Gastroesophageal sphincter (tissue), 4 donors: ENCODE results near the gene NR3C2. TPM values are rescaled to one million over a fixed set of nuclear protein-coding genes. Genes with fewer than 3 reads are reported as not detected.

Experiments
- ATAC-seq: fragments of 150-250 bp; one replicate; pipeline ENCODE4 v1.9.1; 2016; ENCODE audit warnings: mild to moderate bottlenecking, moderate library complexity
- H3K27ac ChIP-seq, 4 donors: fragments of 200-600 bp; sonication (generic) in 3 of 4; 1 replicate in 3 of 4; 2 replicates in 1 of 4; pipeline ENCODE4 v1.5.1; 2016 to 2019
- H3K27me3 ChIP-seq: fragments of 200-600 bp; sonication (generic); one replicate; pipeline ENCODE4 v1.5.1; 2019
- H3K36me3 ChIP-seq, 2 donors: fragments of 200-600 bp; sonication (generic); one replicate each; pipeline ENCODE4 v1.5.1; 2019; ENCODE audit warnings: control low read depth in 1 of 2
- H3K4me1 ChIP-seq, 3 donors: fragments of 200-600 bp; sonication (generic); 1 replicate in 2 of 3; 2 replicates in 1 of 3; pipeline ENCODE4 v1.5.1; 2016 to 2019; ENCODE audit warnings: control low read depth in 2 of 3
- H3K4me3 ChIP-seq, 2 donors: fragments of 200-600 bp; sonication (generic); one replicate each; pipeline ENCODE4 v1.5.1; 2019; ENCODE audit warnings: mild to moderate bottlenecking in 1 of 2, moderate library complexity in 1 of 2
- H3K9me3 ChIP-seq, 3 donors: fragments of 200-600 bp; sonication (generic); one replicate each; pipeline ENCODE4 v1.5.1; 2017 to 2019; ENCODE audit warnings: control low read depth in 2 of 3
- EP300 ChIP-seq: sonication (generic); formaldehyde crosslinking; IDR thresholded peaks from one replicate; pipeline ENCODE4 v1.6.1; 2017; ENCODE audit warnings: antibody characterized with exemption, mild to moderate bottlenecking
- POLR2A ChIP-seq, 2 donors: fragments of 450-650 bp; IDR thresholded peaks; one replicate each; pipeline ENCODE4 v1.6.1; 2017; ENCODE audit warnings: antibody characterized with exemption in 2 of 2, mild to moderate bottlenecking in 2 of 2, moderate library complexity in 1 of 2
- POLR2AphosphoS5 ChIP-seq: sonication (generic); formaldehyde crosslinking; IDR thresholded peaks from one replicate; pipeline ENCODE4 v1.6.1; 2017; ENCODE audit warnings: antibody characterized with exemption
- WGBS, 2 donors: methylation state at CpG; one replicate each; pipeline ENCODE4 v1.1.5; 2018; ENCODE audit warnings: low coverage in 1 of 2; 5-methylcytosine and 5-hydroxymethylcytosine counted together
- total RNA-seq, 4 donors: library from RNA; depleted of rRNA; stranded (reverse); fragments of >200 nt; gene quantifications; one replicate each; pipeline ENCODE4 v1.1.0, GENCODE V29; 2016
- TF ChIP-seq, protein P1 (sequence below), 4 experiments: fragments of 200-600 bp in 2 of 4; fragments of 450-650 bp in 2 of 4; sonication (generic) in 1 of 4; IDR thresholded peaks; one replicate each; pipeline ENCODE4 v1.5.1; 2017 to 2019; ENCODE audit warnings: antibody characterized with exemption in 4 of 4, mild to moderate bottlenecking in 2 of 4, moderate library complexity in 2 of 4

NR3C2 gene
- total RNA-seq, 4 donors from 2014 or later: 11.6 to 15.9 (median 13.9) TPM

DNA sequence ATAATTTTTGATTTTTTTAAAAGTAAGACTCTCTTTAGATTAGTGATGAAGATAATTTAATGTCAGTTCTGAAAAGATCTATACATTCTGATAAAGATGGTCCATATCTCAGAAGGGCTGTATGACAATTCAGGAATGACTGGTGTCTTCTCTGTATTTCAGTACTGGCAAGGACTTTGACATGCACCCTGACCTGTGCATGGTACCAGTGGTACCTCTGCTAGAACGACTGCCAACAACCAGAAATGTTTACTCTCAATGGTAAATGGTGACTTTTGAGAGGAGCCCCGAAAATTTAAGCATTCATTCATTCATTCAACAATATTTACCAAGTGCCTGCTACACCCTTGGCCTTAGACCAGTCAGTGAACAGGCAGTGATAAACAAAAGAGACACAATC is 4.8 kb downstream of the NR3C2 start:
- no peak for ATAC-seq
- no peak overlapping the region for H3K4me3 ChIP-seq
- 60 to 72% methylated on average over 1 to 2 of the region's 2 CpGs for WGBS, 2 donors
- no peaks in the 10 kb centered on the region for H3K9me3 ChIP-seq
- H3K36me3 ChIP-seq: peaks cover 0 to 18% of the 10 kb centered on the region in 2 donors
- no peaks in the 10 kb centered on the region for H3K27me3 ChIP-seq
- H3K27ac ChIP-seq: no peak overlapping the region
- peaks cover 0 to 58% (median 0%) of the 10 kb centered on the region in 3 donors for H3K4me1 ChIP-seq
- TF ChIP-seq, protein P1, sequence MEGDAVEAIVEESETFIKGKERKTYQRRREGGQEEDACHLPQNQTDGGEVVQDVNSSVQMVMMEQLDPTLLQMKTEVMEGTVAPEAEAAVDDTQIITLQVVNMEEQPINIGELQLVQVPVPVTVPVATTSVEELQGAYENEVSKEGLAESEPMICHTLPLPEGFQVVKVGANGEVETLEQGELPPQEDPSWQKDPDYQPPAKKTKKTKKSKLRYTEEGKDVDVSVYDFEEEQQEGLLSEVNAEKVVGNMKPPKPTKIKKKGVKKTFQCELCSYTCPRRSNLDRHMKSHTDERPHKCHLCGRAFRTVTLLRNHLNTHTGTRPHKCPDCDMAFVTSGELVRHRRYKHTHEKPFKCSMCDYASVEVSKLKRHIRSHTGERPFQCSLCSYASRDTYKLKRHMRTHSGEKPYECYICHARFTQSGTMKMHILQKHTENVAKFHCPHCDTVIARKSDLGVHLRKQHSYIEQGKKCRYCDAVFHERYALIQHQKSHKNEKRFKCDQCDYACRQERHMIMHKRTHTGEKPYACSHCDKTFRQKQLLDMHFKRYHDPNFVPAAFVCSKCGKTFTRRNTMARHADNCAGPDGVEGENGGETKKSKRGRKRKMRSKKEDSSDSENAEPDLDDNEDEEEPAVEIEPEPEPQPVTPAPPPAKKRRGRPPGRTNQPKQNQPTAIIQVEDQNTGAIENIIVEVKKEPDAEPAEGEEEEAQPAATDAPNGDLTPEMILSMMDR (IDR thresholded peaks at IDR 0.05): no peak
- TF ChIP-seq POLR2A (IDR thresholded peaks at IDR 0.05) (no peak), POLR2AphosphoS5 (no peak), EP300 (no peak)

GRCh38 chr4:148436512-148436911 is 5.7 kb downstream of the NR3C2 start:
- ATAC-seq: no peak
- H3K4me3 ChIP-seq: no peak overlapping the region
- 87 to 95% methylated on average over 2 to 7 of the region's 7 CpGs for WGBS, 2 donors
- TF ChIP-seq EP300 (no peak), POLR2A (IDR thresholded peaks at IDR 0.05) (no peak), POLR2AphosphoS5 (no peak)
- TF ChIP-seq, protein P1 (IDR thresholded peaks at IDR 0.05): no peak
- no peak overlapping the region for H3K27ac ChIP-seq
- peaks cover 0 to 58% (median 0%) of the 10 kb centered on the region in 3 donors for H3K4me1 ChIP-seq
- no peaks in the 10 kb centered on the region for H3K9me3 ChIP-seq
- H3K36me3 ChIP-seq: peaks cover 0 to 18% of the 10 kb centered on the region in 2 donors
- H3K27me3 ChIP-seq: no peaks in the 10 kb centered on the region

DNA sequence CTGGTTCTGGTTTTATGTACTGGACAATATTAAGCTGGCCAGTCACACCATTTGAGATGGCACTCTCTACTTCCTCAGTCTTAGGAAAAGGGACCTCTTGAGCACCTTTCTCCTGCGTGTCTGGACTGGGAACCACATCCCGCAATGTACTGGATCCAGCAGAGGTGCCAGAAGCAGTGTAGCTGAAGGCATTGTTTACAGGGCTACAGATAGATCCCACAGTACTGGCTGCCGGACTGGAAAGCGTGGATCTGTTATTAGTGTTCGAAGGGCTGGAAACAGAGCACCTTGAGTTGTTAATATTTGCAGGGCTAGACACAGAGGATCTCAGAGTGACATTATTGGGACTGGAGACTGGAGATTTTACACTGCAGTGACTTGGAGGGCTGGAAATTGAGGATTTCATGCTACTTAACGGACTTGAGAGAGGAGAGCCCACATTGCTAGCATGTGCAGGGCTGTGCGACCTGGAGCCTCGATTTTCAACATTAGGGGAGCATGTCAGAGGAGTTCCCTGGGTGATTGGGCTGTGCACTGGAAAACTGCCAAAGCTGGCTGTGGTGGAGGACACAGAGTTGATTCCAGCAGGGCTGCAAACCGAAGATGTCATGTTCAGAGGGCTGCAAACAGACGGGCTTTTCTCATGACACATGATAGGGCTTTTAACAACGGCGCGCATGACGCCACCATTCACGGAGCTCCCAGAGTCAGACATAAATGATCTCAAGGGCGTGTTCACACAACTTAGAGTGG is 6.4 kb downstream of the NR3C2 start:
- H3K9me3 ChIP-seq: no peaks in the 10 kb centered on the region
- H3K4me3 ChIP-seq: no peak overlapping the region
- H3K36me3 ChIP-seq: peaks cover 0 to 18% of the 10 kb centered on the region in 2 donors
- no peaks in the 10 kb centered on the region for H3K27me3 ChIP-seq
- TF ChIP-seq POLR2AphosphoS5: no peak
- TF ChIP-seq, protein P1 (IDR thresholded peaks at IDR 0.05): no peak
- TF ChIP-seq EP300: no peak
- no peak for TF ChIP-seq POLR2A (IDR thresholded peaks at IDR 0.05)
- 80 to 85% methylated on average over 8 to 10 of the region's 16 CpGs for WGBS, 2 donors
- no peak overlapping the region for H3K27ac ChIP-seq
- no peak for ATAC-seq
- H3K4me1 ChIP-seq: peaks cover 0 to 59% (median 2%) of the 10 kb centered on the region in 3 donors

- Histone ChIP-seq H3K27me3 (no peaks in the 10 kb centered on the region), H3K9me3 (no peaks in the 10 kb centered on the region), H3K4me1 (peaks cover 0 to 53% (median 5%) of the 10 kb centered on the region in 3 donors), H3K36me3 (peaks cover 0 to 18% of the 10 kb centered on the region in 2 donors), H3K27ac (no peak overlapping the region), H3K4me3 (no peak overlapping the region)
- TF ChIP-seq POLR2A (IDR thresholded peaks at IDR 0.05) (no peak), POLR2AphosphoS5 (no peak), EP300 (no peak)
- TF ChIP-seq, protein P1 (IDR thresholded peaks at IDR 0.05): no peak
- 46 to 64% methylated on average over 1 to 2 of the region's 2 CpGs for WGBS, 2 donors
- no peak for ATAC-seq
These were observed 8.0 kb downstream of the NR3C2 start for GRCh38 chr4:148434075-148434773.
